AG10803 (cell line): ENCODE results near the gene SMIM1.

ENCODE experiments used
- DNase-seq: peaks from one replicate; pipeline ENCODE4 v3.0.0; 2010; ENCODE audit warnings: low read depth
- H3K4me3 ChIP-seq: 2 replicates; pipeline ENCODE4 v1.5.1; 2011; ENCODE audit warnings: mild to moderate bottlenecking, low read length, control low read depth
- TF ChIP-seq, protein P1 (sequence below): conservative IDR thresholded peaks from 2 replicates; pipeline ENCODE4 v1.5.1; 2011; ENCODE audit warnings: mild to moderate bottlenecking, low read length, control low read depth, inconsistent platforms

SMIM1 gene

DNA sequence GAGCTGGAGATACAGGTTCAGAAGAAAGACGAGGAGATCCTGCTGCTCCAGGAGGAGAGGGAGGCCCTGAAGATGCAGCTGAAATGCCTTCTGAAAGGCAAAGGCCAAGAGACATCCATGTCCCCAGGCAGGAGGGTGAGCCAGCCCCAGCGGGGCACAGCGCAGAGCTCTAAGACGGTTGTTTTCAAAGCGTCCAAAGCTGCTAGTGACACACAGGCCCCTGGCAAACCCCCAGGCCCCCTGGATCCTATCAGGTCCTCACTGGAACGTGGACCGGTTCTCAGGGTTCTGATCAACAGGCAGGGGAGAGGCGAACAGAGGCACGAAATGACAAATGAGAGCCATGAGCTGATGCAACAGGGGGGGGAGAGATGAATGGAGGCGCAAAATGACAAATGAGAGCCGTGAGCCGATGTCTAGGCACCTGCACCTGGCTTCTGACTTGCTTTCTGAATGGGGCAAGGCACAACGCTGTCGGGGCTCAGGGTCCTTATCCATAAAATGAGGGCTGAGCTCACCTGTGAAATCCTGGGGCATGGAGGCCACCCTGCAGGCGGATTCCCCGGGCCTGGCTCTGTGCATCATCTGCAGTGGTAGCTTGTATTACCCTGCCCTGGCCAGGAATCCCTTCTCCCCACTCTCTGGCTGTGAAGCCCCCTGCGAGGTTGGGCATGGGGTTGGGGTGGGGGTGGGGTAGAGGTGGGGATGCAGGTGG lies 11.1 kb upstream of the SMIM1 start:
- H3K4me3 ChIP-seq, result no peak overlapping the region
- TF ChIP-seq, protein P1, sequence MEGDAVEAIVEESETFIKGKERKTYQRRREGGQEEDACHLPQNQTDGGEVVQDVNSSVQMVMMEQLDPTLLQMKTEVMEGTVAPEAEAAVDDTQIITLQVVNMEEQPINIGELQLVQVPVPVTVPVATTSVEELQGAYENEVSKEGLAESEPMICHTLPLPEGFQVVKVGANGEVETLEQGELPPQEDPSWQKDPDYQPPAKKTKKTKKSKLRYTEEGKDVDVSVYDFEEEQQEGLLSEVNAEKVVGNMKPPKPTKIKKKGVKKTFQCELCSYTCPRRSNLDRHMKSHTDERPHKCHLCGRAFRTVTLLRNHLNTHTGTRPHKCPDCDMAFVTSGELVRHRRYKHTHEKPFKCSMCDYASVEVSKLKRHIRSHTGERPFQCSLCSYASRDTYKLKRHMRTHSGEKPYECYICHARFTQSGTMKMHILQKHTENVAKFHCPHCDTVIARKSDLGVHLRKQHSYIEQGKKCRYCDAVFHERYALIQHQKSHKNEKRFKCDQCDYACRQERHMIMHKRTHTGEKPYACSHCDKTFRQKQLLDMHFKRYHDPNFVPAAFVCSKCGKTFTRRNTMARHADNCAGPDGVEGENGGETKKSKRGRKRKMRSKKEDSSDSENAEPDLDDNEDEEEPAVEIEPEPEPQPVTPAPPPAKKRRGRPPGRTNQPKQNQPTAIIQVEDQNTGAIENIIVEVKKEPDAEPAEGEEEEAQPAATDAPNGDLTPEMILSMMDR, result no peak
- no peak for DNase-seq

DNA sequence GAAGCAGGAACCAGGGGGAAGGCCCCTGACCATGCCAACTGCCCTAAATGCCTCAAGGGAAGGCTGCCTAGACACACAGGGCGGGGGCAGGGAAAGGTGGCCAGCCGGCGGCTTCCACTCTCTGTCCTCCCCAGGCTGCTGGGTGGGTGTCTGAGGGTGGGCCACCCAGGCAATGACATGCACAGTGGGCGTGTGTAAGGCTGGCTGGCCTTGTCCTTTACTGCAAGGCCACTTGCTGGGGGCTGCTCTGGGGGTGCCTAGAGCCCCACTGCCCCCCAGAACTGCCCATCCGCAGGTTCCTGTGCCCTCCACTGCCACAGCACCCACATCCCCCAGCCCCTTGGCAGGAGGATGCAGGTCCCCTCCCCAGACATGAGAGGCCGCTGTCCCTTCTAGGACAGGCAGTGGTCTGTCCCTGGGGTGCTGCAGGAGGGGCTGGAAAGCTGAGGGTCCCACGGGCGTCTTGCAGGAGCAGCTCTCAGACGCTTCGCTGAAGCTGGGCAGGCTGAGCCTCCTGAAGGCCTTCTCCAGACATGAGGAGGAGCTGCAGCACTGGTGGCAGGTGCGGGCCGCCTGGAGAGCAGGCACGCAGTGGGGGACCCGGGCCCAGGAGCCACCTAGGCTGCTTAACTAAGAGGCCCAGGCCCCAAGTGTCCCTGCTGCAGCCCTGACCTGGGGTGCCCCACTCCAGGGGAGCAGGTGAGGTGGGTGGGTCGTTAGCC lies 10.2 kb upstream of the SMIM1 start:
- TF ChIP-seq, protein P1, result no peak
- DNase-seq, result no peak
- no peak overlapping the region for H3K4me3 ChIP-seq

GRCh38 chr1:3762873-3763228 lies 9.7 kb upstream of the SMIM1 start:
- DNase-seq, result no peak

GRCh38 chr1:3763351-3764125 lies 9.0 kb upstream of the SMIM1 start:
- TF ChIP-seq, protein P1, result no peak
- no peak for DNase-seq
- no peak overlapping the region for H3K4me3 ChIP-seq

More at GRCh38 chr1:3762873-3763228, 9.7 kb upstream of the SMIM1 start:
- TF ChIP-seq, protein P1, result no peak
- H3K4me3 ChIP-seq, result no peak overlapping the region

- H3K4me3 ChIP-seq, result no peak overlapping the region
- no peak for DNase-seq
- TF ChIP-seq, protein P1, result no peak
Measured at GRCh38 chr1:3767328-3767925, 5.1 kb upstream of the SMIM1 start.

- TF ChIP-seq, protein P1, result no peak
- no peak for DNase-seq
Measured at GRCh38 chr1:3768811-3769390, 3.6 kb upstream of the SMIM1 start.

More at GRCh38 chr1:3768811-3769390, 3.6 kb upstream of the SMIM1 start:
- H3K4me3 ChIP-seq, result no peak overlapping the region
